GM06990 (cell line): ENCODE data around the gene SELENOH.

Experiments used
- DNase-seq: peaks from one replicate; pipeline ENCODE4 v3.0.0-alpha.2; 2011; ENCODE audit not compliant: insufficient read length; ENCODE audit errors: extremely low read depth
- H3K27me3 ChIP-seq: replicated peaks from 2 replicates; pipeline ENCODE4 v1.6.0; 2011; ENCODE audit warnings: low read length; ENCODE audit not compliant: control insufficient read depth, insufficient read depth
- H3K36me3 ChIP-seq: 2 replicates; pipeline ENCODE4 v1.5.1; 2011; ENCODE audit warnings: low read length; ENCODE audit not compliant: control insufficient read depth, insufficient read depth
- H3K4me3 ChIP-seq: replicated peaks from 2 replicates; pipeline ENCODE4 v1.5.1; 2011; ENCODE audit warnings: low read depth, mild to moderate bottlenecking, control low read depth, low read length
- TF ChIP-seq, protein P1 (sequence below): IDR thresholded peaks from 2 replicates; pipeline ENCODE4 v1.5.1; 2011; ENCODE audit warnings: low read length, control low read depth, mild to moderate bottlenecking, inconsistent platforms; ENCODE audit not compliant: insufficient read depth, poor library complexity, severe bottlenecking

Gene SELENOH

DNA sequence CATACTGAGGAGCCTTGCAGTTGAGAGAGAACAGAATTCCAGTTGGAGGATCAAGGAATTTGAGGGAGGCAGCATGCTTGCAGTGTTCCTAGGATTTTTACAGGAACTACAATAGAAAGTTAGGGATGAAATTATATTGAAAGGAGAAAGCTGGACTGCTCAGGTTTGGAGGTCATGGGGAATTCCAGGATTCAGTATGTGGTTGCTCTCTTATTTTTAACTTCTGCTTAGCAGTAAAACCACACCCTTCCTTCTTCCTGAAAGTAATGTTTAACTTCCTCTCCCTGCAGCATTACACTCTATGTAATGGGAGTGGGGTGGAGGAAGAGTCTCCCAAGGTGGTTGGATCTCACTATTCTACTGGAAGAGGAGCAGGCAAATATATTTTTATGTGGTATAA, 51.6 kb downstream of the SELENOH start:
- no peak for DNase-seq
- TF ChIP-seq, protein P1, sequence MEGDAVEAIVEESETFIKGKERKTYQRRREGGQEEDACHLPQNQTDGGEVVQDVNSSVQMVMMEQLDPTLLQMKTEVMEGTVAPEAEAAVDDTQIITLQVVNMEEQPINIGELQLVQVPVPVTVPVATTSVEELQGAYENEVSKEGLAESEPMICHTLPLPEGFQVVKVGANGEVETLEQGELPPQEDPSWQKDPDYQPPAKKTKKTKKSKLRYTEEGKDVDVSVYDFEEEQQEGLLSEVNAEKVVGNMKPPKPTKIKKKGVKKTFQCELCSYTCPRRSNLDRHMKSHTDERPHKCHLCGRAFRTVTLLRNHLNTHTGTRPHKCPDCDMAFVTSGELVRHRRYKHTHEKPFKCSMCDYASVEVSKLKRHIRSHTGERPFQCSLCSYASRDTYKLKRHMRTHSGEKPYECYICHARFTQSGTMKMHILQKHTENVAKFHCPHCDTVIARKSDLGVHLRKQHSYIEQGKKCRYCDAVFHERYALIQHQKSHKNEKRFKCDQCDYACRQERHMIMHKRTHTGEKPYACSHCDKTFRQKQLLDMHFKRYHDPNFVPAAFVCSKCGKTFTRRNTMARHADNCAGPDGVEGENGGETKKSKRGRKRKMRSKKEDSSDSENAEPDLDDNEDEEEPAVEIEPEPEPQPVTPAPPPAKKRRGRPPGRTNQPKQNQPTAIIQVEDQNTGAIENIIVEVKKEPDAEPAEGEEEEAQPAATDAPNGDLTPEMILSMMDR: no peak
- Histone ChIP-seq H3K36me3 (peaks cover 5% of the 10 kb centered on the region), H3K4me3 (no peak overlapping the region), H3K27me3 (no peaks in the 10 kb centered on the region)
